ENCODE data around the gene TRIO. TPM values are rescaled to one million over a fixed set of nuclear protein-coding genes. Genes with fewer than 3 reads are reported as not detected.

The TRIO gene
- total and polyA plus RNA-seq, 11 donors: 35.2 to 99.1 (median 58.4) TPM

DNA sequence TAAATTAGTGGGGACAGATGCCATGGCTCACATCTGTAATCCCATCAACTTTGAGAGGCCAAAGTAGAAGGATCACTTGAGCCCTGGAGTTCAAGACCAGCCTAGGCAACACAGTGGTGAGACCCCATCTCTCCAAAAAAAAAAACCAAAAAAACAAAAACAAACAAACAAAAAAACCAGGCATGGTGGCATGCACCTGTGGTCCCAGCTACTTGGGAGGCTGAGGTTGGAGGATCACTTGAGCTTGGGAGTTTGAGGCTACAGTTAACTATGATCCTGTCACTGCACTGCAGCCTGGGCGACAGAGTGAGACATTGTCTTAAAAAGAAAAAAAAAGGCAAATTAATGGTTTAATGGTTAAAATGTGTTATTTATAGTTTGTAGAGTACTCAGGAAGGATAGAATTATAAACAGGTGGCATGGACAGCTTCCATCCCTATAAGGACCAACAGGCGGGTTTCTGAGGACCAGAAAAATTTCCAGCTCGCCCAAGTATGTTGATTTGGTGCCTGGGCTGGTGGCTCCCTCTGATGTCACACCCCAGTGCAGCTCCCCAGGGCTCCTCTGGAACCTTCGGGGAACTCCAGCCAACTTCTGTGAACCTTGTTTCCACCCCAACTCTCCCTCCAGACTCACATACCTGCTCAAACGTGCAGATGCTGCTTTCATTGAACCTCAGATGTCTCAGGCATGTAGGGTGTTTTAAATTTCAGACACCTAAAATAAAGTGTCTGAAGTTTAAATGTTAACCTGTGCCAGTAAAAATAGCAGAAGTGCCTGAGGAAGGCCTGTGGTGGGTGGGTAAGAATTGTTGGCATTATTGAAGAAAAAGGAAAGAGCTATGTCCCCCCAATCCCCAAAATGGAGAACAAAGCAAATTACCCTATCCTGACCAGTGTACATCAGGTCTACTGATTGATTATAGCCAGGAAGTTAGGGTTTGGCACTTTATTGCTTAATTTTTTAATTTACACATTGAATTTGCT lies 69.0 kb downstream of the TRIO start:
- Histone ChIP-seq H3K4me1 (peaks cover 0 to 71% (median 34%) of the 10 kb centered on the region in 12 donors), H3K27me3 (no peaks in the 10 kb centered on the region), H3K4me3 (no peak overlapping the region), H3K9me3 (no peaks in the 10 kb centered on the region), H3K27ac (peak overlapping the region in 1 of 12 donors; percentile 34), H3K36me3 (no peaks in the 10 kb centered on the region)
- TF ChIP-seq, protein P1, sequence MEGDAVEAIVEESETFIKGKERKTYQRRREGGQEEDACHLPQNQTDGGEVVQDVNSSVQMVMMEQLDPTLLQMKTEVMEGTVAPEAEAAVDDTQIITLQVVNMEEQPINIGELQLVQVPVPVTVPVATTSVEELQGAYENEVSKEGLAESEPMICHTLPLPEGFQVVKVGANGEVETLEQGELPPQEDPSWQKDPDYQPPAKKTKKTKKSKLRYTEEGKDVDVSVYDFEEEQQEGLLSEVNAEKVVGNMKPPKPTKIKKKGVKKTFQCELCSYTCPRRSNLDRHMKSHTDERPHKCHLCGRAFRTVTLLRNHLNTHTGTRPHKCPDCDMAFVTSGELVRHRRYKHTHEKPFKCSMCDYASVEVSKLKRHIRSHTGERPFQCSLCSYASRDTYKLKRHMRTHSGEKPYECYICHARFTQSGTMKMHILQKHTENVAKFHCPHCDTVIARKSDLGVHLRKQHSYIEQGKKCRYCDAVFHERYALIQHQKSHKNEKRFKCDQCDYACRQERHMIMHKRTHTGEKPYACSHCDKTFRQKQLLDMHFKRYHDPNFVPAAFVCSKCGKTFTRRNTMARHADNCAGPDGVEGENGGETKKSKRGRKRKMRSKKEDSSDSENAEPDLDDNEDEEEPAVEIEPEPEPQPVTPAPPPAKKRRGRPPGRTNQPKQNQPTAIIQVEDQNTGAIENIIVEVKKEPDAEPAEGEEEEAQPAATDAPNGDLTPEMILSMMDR (IDR thresholded peaks at IDR 0.05): no peak
- TF ChIP-seq POLR2A (IDR thresholded peaks at IDR 0.05): no peak
- intact Hi-C loops (cut with DNase I): loop anchor here in 1 of 10 donors (5.0 kb wide), 1 partner anchor 50 kb away; no protein-coding TSS in a partner anchor
- DNase-seq (no peak), ATAC-seq (no peak)
- 73 to 81% (median 77%) methylated on average over 4 to 5 of the region's 5 CpGs for WGBS, 4 donors

DNA sequence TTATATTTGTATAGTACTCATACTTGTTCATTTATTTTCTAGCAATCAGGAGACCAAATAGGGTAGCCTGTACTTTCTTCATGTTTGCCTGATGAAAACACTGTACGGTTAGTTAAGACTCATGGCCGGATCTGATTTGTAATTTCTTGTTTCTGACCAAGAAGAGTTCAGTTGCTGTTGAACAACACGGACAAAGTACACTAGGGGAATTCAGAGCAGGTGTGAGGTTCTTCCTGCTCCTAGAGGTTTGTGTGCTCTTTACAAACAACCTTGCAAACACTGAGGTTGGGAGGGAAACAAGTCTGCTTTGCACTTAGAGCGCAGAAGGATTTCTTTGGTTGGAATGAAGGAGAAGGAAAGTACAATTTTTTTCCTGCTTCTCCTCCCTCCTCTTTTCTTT lies 69.7 kb downstream of the TRIO start:
- ATAC-seq (no peak), DNase-seq (no peak)
- H3K4me1 ChIP-seq: peaks cover 0 to 77% (median 40%) of the 10 kb centered on the region in 12 donors
- no peak overlapping the region for H3K4me3 ChIP-seq
- whole genome bisulfite sequencing, 4 donors: 60 to 75% (median 64%) methylated on average over 4 of the region's 4 CpGs
- no peaks in the 10 kb centered on the region for H3K9me3 ChIP-seq
- no peaks in the 10 kb centered on the region for H3K27me3 ChIP-seq
- H3K27ac ChIP-seq: peak overlapping the region in 1 of 12 donors; percentile 34
- TF ChIP-seq, protein P1 (IDR thresholded peaks at IDR 0.05): no peak
- no peak for TF ChIP-seq POLR2A (IDR thresholded peaks at IDR 0.05)
- intact Hi-C loops (cut with DNase I): loop anchor here in 1 of 10 donors (5.0 kb wide), 1 partner anchor 49 kb away; no protein-coding TSS in a partner anchor
- no peaks in the 10 kb centered on the region for H3K36me3 ChIP-seq

DNA sequence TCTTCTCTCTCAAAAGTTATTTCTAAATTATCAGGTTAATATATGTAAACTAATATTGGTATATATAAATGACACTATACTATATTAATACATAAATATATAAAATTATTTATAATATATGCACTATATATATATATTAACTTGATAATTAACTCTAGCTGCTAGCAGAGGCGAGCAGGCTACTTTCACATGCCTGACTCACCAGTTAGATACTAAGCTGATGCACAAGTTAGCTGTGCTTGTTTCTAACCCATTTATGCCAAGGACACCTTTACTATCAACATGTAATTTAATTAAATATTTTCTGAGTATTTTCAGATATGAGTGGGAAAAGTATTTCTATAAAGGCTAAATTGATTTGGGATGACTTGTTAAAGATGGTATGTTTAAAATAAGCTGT lies 70.1 kb downstream of the TRIO start:
- Histone ChIP-seq H3K9me3 (no peaks in the 10 kb centered on the region), H3K36me3 (no peaks in the 10 kb centered on the region), H3K4me3 (no peak overlapping the region), H3K4me1 (peaks cover 0 to 76% (median 41%) of the 10 kb centered on the region in 12 donors), H3K27ac (peak overlapping the region in 1 of 12 donors; percentile 34), H3K27me3 (no peaks in the 10 kb centered on the region)
- TF ChIP-seq, protein P1 (IDR thresholded peaks at IDR 0.05): no peak
- no peak for TF ChIP-seq POLR2A (IDR thresholded peaks at IDR 0.05)
- intact Hi-C loops (cut with DNase I): loop anchor here in 1 of 10 donors (5.0 kb wide), 1 partner anchor 49 kb away; no protein-coding TSS in a partner anchor
- DNase-seq (no peak), ATAC-seq (no peak)
- WGBS, 4 donors: 81 to 90% (median 85%) methylated on average over 1 of the region's 1 CpG
